ENCODE data around the gene CRLF1. TPM values are rescaled to one million over a fixed set of nuclear protein-coding genes. Genes with fewer than 3 reads are reported as not detected.

Gene CRLF1
- total RNA-seq, 2 experiments from 2014 or later, result not detected

GRCh38 chr19:18648973-18649315 is 42.3 kb upstream of the CRLF1 start:
- Mint-ChIP-seq H3K27me3 (no peaks in the 10 kb centered on the region), H3K9me3 (no peaks in the 10 kb centered on the region), H3K27ac (no peak overlapping the region), H3K36me3 (ENCODE audit: low read depth) (peaks cover 3% of the 10 kb centered on the region), H3K4me1 (ENCODE audit: low read depth) (peaks cover 19% of the 10 kb centered on the region), H3K4me3 (no peak overlapping the region)
- no peak for TF ChIP-seq CTCF (IDR thresholded peaks at IDR 0.05)
- ATAC-seq (no peak), DNase-seq (no peak)
- POLR2A ChIA-PET, result interaction anchor here (0.7 kb wide), 1 partner anchor 8 kb away, joined by 3 read pairs; no protein-coding TSS in a partner anchor
- intact Hi-C loops (cut with micrococcal nuclease), result no loop called here
- CTCF ChIA-PET, result interaction anchor here (1.2 kb wide), 1 partner anchor 198 kb away, joined by 3 read pairs; no protein-coding TSS in a partner anchor

GRCh38 chr19:18647807-18648206 is 41.2 kb upstream of the CRLF1 start:
- Mint-ChIP-seq H3K9me3 (no peaks in the 10 kb centered on the region), H3K27me3 (no peaks in the 10 kb centered on the region), H3K4me3 (no peak overlapping the region), H3K4me1 (ENCODE audit: low read depth) (peaks cover 19% of the 10 kb centered on the region), H3K27ac (no peak overlapping the region), H3K36me3 (ENCODE audit: low read depth) (peaks cover 6% of the 10 kb centered on the region)
- ChIA-PET POLR2A (no interaction called here), CTCF (no interaction called here)
- intact Hi-C loops (cut with micrococcal nuclease), result no loop called here
- DNase-seq (no peak), ATAC-seq (no peak)
- no peak for TF ChIP-seq CTCF (IDR thresholded peaks at IDR 0.05)

GRCh38 chr19:18647371-18647767 is 40.8 kb upstream of the CRLF1 start:
- H3K4me3 Mint-ChIP-seq, result no peak overlapping the region
- CTCF ChIA-PET, result no interaction called here
- ATAC-seq, result no peak
- no peak for TF ChIP-seq CTCF (IDR thresholded peaks at IDR 0.05)
- H3K4me1 Mint-ChIP-seq (ENCODE audit: low read depth), result peaks cover 19% of the 10 kb centered on the region
- no peaks in the 10 kb centered on the region for H3K9me3 Mint-ChIP-seq
- no peak overlapping the region for H3K27ac Mint-ChIP-seq
- peaks cover 4% of the 10 kb centered on the region for H3K36me3 Mint-ChIP-seq (ENCODE audit: low read depth)
- intact Hi-C loops (cut with micrococcal nuclease), result no loop called here
- DNase-seq, result no peak
- POLR2A ChIA-PET, result no interaction called here
- H3K27me3 Mint-ChIP-seq, result no peaks in the 10 kb centered on the region

GRCh38 chr19:18646535-18647370 is 40.2 kb upstream of the CRLF1 start:
- CTCF ChIA-PET, result no interaction called here

More at GRCh38 chr19:18646535-18647370, 40.2 kb upstream of the CRLF1 start:
- Mint-ChIP-seq H3K36me3 (ENCODE audit: low read depth) (peaks cover 4% of the 10 kb centered on the region), H3K4me3 (no peak overlapping the region), H3K27ac (no peak overlapping the region), H3K4me1 (ENCODE audit: low read depth) (peaks cover 19% of the 10 kb centered on the region), H3K27me3 (no peaks in the 10 kb centered on the region), H3K9me3 (no peaks in the 10 kb centered on the region)
- POLR2A ChIA-PET, result no interaction called here
- ATAC-seq (no peak), DNase-seq (no peak)
- intact Hi-C loops (cut with micrococcal nuclease), result no loop called here
- TF ChIP-seq CTCF (IDR thresholded peaks at IDR 0.05), result no peak
